ENCODE data around the gene ELFN2. TPM values are rescaled to one million over a fixed set of nuclear protein-coding genes. Genes with fewer than 3 reads are reported as not detected.

ELFN2 gene
- total RNA-seq, 3 donors from 2014 or later = 0.35 to 0.54 TPM; not detected in 1

DNA sequence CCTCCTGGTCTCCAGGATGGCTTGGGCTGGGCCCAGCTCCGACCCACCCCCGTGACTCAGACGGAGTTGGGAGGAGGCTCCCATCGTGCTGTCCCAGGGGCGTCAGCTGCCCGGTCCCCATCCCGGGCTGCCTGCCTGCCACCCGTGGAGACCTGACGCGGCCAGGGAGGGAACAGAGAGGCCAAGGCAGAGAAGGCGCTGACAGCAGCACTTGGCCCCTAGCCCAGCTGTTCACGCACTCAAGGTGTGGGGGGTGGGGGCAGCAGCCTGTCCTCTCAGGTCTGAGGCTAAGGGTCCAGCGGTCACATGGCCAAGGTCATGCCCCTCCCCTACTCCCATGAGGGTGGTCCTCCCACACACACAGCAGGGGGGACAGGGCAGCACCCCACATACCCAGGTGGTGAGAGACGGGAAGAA is 48.6 kb downstream of the ELFN2 start:
- Histone ChIP-seq H3K4me1 (ENCODE audit: low read depth) (no peaks in the 10 kb centered on the region), H3K9me3 (no peaks in the 10 kb centered on the region), H3K36me3 (ENCODE audit: low read depth) (no peaks in the 10 kb centered on the region), H3K4me3 (no peak overlapping the region)
- DNase-seq (no peak), ATAC-seq (no peak)
- intact Hi-C loops (cut with DNase I, micrococcal nuclease) = no loop called here
- TF ChIP-seq, protein P1, sequence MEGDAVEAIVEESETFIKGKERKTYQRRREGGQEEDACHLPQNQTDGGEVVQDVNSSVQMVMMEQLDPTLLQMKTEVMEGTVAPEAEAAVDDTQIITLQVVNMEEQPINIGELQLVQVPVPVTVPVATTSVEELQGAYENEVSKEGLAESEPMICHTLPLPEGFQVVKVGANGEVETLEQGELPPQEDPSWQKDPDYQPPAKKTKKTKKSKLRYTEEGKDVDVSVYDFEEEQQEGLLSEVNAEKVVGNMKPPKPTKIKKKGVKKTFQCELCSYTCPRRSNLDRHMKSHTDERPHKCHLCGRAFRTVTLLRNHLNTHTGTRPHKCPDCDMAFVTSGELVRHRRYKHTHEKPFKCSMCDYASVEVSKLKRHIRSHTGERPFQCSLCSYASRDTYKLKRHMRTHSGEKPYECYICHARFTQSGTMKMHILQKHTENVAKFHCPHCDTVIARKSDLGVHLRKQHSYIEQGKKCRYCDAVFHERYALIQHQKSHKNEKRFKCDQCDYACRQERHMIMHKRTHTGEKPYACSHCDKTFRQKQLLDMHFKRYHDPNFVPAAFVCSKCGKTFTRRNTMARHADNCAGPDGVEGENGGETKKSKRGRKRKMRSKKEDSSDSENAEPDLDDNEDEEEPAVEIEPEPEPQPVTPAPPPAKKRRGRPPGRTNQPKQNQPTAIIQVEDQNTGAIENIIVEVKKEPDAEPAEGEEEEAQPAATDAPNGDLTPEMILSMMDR (IDR thresholded peaks at IDR 0.05) = no peak

DNA sequence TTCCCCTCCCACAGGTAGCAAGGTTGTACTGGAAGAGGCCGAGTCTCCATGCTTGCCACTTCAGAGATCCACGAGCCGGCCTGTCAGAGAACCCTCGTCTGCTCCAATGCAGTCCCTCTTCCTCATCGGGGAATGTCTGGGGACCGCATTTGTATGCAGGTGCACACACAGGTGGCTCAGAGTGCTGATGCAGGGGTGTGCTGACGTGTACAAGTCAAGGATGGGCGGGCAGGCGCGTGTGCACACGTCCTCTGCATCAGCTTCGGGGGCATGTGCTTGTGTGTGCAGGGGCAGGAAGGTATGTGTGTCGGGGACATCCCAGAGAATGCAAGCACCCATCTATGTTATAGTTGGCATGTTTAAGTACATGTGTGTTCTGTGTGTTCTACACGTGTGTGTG is 49.4 kb downstream of the ELFN2 start:
- H3K9me3 ChIP-seq = no peaks in the 10 kb centered on the region
- H3K4me1 ChIP-seq (ENCODE audit: low read depth) = no peaks in the 10 kb centered on the region
- intact Hi-C loops (cut with DNase I, micrococcal nuclease) = no loop called here
- DNase-seq = no peak
- no peak for ATAC-seq
- H3K4me3 ChIP-seq = no peak overlapping the region
- TF ChIP-seq, protein P1 (IDR thresholded peaks at IDR 0.05) = no peak
- H3K36me3 ChIP-seq (ENCODE audit: low read depth) = no peaks in the 10 kb centered on the region

DNA sequence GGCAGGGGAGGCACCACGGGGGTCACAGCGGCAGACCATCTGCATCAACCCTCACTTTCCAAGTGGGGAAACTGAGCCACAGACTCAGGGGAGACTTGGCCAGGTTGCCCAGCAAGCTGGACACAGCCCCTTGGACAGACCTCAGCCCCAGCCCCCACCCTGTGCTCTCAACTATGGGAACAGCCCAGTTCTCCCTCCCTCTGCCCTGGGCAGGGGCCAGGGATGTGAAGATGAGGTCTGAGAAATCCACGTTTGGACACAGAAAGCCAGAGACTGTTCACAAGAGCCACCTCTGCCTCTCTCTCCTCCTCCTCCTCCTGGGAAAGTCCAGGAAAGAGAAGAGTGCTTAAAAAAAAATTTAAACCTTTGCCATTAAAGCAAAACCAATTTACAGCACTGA is 50.1 kb downstream of the ELFN2 start:
- no peaks in the 10 kb centered on the region for H3K36me3 ChIP-seq (ENCODE audit: low read depth)
- no peaks in the 10 kb centered on the region for H3K9me3 ChIP-seq
- TF ChIP-seq, protein P1 (IDR thresholded peaks at IDR 0.05) = no peak
- DNase-seq (no peak), ATAC-seq (no peak)
- no peak overlapping the region for H3K4me3 ChIP-seq
- no peaks in the 10 kb centered on the region for H3K4me1 ChIP-seq (ENCODE audit: low read depth)
- intact Hi-C loops (cut with DNase I, micrococcal nuclease) = no loop called here

DNA sequence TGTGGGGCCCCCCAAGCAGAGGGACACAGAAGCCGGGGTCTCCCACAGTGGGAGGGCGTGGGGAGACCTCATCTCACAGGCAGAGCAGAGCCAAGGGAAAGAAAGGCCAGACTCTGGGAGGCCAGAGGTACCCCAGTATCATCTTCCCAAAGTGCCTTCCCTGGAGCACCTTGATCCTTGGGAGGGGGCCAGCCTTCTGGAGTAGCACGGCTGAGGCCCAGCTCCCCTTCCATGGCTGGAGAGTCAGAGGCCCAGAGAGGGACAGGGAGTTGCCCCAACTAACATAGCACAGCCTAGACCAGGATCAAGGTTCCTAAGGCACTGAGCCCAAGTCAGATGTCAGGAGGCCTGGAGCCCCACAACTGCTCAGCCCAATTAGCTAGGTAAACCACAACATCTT is 50.6 kb downstream of the ELFN2 start:
- no peak for DNase-seq
- H3K4me3 ChIP-seq = no peak overlapping the region
- H3K36me3 ChIP-seq (ENCODE audit: low read depth) = no peaks in the 10 kb centered on the region
- ATAC-seq = no peak
- no peaks in the 10 kb centered on the region for H3K4me1 ChIP-seq (ENCODE audit: low read depth)
- H3K9me3 ChIP-seq = no peaks in the 10 kb centered on the region
- intact Hi-C loops (cut with DNase I, micrococcal nuclease) = no loop called here
- TF ChIP-seq, protein P1 (IDR thresholded peaks at IDR 0.05) = no peak

DNA sequence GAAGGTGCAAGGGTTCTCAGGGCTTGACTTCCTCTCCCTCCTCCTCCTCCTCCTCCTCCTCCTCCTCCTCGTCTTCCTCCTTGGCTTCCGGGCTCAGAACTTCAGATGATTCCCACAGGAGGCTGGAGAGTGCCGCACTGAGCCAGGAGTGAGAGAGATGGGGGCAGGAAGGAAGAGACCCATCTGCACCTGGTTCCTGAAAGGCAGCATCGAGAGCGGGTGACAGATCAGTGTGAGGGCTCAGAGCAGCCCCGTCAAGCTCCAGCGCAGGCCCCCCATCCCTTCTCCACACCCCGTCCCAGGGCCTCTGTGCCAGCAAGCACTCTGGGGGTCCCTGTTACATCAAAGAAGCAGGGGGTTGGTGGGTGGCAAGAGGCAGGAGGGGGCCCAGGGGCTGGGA is 51.5 kb downstream of the ELFN2 start:
- no peak for DNase-seq
- TF ChIP-seq, protein P1 (IDR thresholded peaks at IDR 0.05) = no peak
- no peaks in the 10 kb centered on the region for H3K9me3 ChIP-seq
- ATAC-seq = no peak
- no peak overlapping the region for H3K4me3 ChIP-seq
- intact Hi-C loops (cut with DNase I, micrococcal nuclease) = no loop called here
- no peaks in the 10 kb centered on the region for H3K36me3 ChIP-seq (ENCODE audit: low read depth)
- no peaks in the 10 kb centered on the region for H3K4me1 ChIP-seq (ENCODE audit: low read depth)

DNA sequence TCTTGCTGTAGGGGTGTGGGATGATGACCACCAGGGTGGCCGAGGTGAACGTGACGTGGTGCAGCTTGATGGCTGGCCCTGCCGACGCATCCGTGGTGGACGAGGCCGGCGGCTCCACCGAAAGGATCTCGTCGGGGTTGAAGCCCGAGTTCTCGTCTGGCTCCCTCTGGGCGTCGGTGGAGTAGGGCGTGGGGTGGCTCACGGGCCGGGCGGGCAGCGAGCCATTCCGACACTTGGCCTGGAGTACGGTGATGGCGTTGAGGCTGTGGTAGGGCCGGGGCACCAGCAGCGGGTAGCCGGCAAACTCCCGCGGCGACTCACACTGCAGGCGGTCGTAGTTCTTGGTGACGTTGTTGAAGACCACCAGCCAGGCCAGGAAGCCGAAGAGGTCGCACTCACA is 52.7 kb downstream of the ELFN2 start:
- Histone ChIP-seq H3K36me3 (ENCODE audit: low read depth) (no peaks in the 10 kb centered on the region), H3K4me1 (ENCODE audit: low read depth) (no peaks in the 10 kb centered on the region), H3K9me3 (no peaks in the 10 kb centered on the region), H3K4me3 (no peak overlapping the region)
- ATAC-seq = no peak
- TF ChIP-seq, protein P1 (IDR thresholded peaks at IDR 0.05) = no peak
- intact Hi-C loops (cut with DNase I, micrococcal nuclease) = no loop called here
- DNase-seq = no peak

All from mucosa of descending colon (tissue), 3 donors.